ENCODE data around the gene DHRS7B.
A peak's percentile ranks its signal among the peaks of the same experiment; 100 is the strongest.
"Not testable (repeated sequence)": the region's sequence is repeated elsewhere in the genome, so short reads cannot be mapped to it uniquely, and the experiment has no call there.

Gene DHRS7B

DNA sequence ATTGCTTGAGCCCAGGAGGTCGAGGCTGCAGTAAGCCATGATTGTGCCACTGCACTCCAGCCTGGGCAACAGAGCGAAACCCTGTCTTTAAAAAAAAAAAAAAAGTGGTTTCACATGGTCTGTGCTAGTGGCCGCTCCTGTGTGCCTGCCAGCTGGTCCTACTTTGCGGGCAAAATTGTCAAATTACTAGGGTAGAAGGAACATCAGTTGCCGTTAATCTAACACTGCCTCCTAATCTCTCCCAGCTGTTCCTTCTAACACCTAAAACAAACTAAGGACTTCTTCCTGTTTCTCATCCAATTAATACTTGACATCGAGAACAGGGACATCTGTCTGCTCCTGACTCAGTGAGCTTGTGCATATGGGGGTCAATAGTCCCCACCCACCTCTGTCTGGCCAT, 63.3 kb downstream of the DHRS7B start:
- DNase-seq (ENCODE audit: low read depth) = no peak
- TF ChIP-seq, protein P1, sequence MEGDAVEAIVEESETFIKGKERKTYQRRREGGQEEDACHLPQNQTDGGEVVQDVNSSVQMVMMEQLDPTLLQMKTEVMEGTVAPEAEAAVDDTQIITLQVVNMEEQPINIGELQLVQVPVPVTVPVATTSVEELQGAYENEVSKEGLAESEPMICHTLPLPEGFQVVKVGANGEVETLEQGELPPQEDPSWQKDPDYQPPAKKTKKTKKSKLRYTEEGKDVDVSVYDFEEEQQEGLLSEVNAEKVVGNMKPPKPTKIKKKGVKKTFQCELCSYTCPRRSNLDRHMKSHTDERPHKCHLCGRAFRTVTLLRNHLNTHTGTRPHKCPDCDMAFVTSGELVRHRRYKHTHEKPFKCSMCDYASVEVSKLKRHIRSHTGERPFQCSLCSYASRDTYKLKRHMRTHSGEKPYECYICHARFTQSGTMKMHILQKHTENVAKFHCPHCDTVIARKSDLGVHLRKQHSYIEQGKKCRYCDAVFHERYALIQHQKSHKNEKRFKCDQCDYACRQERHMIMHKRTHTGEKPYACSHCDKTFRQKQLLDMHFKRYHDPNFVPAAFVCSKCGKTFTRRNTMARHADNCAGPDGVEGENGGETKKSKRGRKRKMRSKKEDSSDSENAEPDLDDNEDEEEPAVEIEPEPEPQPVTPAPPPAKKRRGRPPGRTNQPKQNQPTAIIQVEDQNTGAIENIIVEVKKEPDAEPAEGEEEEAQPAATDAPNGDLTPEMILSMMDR (IDR thresholded peaks at IDR 0.05; ENCODE audit: insufficient read depth, low read depth, low read length, missing control alignments) = no peak

DNA sequence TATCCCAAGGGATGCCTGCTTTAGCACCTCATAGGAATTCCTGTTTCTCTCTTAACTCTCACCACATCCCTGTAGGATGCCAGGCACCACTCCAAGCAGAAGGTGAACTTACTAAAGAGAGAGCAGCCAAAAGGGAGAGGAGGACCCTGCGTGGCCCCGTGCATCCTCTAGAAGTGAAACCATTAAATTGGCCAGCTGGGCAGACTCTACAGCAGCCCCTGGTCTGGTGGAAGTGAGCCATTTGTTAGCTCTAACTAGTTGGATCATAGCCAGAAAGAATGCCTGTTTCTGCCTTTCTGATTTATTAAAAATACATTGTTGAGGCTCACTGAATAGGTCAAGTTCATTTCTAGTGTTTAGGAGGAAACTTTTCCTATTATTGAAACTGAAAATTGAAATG, 64.9 kb downstream of the DHRS7B start:
- no peak overlapping the region for H3K4me3 ChIP-seq (ENCODE audit: low read length)
- no peak for DNase-seq (ENCODE audit: low read depth)
- TF ChIP-seq, protein P1 (IDR thresholded peaks at IDR 0.05; ENCODE audit: insufficient read depth, low read depth, low read length, missing control alignments) = no peak

More for the DNA sequence above, 63.3 kb downstream of the DHRS7B start:
- no peak overlapping the region for H3K4me3 ChIP-seq (ENCODE audit: low read length)

DNA sequence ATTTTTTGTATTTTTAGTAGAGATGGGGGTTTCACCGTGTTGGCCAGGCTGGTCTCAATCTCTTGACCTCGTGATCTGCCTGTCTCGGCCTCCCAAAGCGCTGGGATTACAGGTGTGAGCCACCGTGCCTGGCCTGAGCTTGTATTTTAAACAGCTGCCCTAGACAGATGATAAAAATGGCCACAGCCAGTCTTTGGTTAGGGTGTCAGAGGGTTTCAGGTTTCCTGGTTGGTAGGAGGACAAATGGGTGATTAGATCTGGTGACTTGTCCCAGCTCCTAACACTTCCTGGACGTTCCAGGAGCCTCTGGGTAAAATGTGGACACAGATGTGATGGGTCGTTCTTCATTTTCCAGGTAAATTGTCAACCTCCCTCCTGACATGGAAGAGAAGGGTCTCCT, 65.7 kb downstream of the DHRS7B start:
- H3K4me3 ChIP-seq (ENCODE audit: low read length); DNase-seq (ENCODE audit: low read depth): not testable (repeated sequence)

DNA sequence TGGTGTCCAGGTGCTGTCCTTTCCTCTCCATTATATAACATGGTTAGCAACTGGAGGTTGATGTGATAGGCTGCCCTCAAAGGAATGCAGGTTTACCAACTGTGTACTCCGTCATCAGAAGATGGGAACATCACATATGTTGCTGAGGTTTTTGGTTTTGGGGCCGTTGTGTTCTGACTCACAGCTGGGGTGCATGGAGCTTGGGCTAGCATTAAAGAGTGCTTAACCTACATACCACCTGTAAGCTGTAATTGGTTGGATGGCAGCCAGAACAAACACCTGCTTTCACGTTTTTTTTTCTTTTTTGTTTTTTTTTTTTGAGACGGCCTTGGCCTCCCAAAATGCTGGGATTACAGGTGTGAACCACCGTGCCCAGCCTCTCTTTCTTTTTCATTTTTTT, 66.3 kb downstream of the DHRS7B start:
- TF ChIP-seq, protein P1 (IDR thresholded peaks at IDR 0.05; ENCODE audit: insufficient read depth, low read depth, low read length, missing control alignments) = no peak
- no peak for DNase-seq (ENCODE audit: low read depth)
- no peak overlapping the region for H3K4me3 ChIP-seq (ENCODE audit: low read length)

DNA sequence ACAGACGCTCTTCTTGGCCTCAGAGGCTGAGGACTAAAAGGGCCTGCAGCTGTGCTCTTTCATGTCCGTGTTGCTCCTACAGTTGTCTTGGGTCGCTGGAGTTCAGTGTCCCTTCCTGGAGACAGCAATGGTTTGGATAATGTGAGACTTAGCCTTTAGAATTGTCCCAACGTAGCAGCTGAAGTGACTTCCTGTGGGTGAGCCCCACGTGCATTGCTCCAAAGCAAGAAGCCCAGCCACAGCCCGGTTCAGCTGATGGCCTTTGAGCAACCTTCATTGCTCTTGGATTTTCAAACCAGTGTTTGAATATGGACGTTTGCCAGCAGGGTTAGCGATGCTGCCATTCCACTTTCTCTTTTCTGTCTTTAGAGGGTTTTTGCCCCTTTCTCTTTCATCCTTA, 67.5 kb downstream of the DHRS7B start:
- DNase-seq (ENCODE audit: low read depth) = no peak
- TF ChIP-seq, protein P1 (IDR thresholded peaks at IDR 0.05; ENCODE audit: insufficient read depth, low read depth, low read length, missing control alignments) = no peak
- no peak overlapping the region for H3K4me3 ChIP-seq (ENCODE audit: low read length)

DNA sequence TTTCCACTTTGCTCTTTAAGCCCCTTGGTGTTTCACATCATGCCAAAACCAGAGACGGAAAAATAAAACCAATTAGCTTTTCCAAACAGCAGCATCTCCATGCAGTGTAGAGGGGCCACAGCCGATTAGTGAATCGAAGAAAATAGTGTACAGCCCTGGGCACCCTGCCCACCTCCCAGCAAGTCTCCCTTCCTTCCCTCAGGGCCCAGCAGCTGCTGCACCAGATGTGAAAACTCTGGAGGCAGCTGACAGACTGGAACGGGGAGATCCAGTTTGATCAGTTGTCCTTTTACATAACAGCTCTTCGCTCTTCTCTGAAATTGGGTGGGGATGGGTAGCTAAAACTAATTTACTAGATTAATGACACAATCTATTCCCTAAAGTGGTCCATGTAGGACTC, 67.9 kb downstream of the DHRS7B start:
- no peak overlapping the region for H3K4me3 ChIP-seq (ENCODE audit: low read length)
- TF ChIP-seq, protein P1 (IDR thresholded peaks at IDR 0.05; ENCODE audit: insufficient read depth, low read depth, low read length, missing control alignments) = no peak
- peak; percentile 59 for DNase-seq (ENCODE audit: low read depth)

DNA sequence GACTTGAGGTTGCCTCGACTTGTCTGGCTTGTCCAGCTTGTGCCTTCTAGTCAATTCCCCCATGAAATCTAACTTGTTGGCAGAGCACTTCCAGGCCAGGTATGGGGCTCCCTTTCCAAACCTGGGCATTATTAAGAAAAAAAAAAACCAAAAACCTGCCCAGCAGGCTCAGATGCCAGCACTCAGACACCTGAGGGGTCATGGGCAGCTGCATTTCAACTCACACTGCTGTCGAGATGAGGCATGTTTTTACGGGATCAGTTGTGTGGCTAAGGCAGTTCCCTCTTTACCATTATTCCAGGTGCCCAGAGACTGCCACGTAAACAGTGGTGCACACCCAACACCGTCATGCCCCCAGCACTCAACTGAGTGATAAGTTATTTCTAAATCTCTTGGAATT, 69.4 kb downstream of the DHRS7B start:
- DNase-seq (ENCODE audit: low read depth) = peak; percentile 60
- no peak overlapping the region for H3K4me3 ChIP-seq (ENCODE audit: low read length)
- TF ChIP-seq, protein P1 (IDR thresholded peaks at IDR 0.05; ENCODE audit: insufficient read depth, low read depth, low read length, missing control alignments) = no peak

DNA sequence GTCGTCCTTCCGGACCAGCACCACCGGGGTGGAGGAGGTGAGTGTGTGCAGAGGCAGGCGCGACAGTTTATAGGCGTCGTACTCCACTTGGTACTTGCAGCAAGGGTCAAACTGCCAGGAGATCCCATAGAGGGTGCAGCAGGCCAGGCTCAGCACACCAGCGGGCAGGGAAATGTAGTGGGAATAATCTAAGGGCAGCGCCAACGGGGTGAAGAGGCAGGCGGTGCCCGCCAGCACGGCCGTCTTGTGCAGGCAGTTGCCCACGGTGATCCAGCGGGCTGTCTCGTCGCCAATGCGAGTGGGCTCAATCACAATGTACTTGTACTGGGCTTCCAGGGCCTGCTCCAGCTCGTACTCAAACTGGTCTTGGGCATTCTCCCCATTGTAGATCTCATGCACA, 71.6 kb downstream of the DHRS7B start:
- TF ChIP-seq, protein P1 (IDR thresholded peaks at IDR 0.05; ENCODE audit: insufficient read depth, low read depth, low read length, missing control alignments) = no peak
- DNase-seq (ENCODE audit: low read depth) = no peak
- H3K4me3 ChIP-seq (ENCODE audit: low read length) = no peak overlapping the region

All from epithelial cell of esophagus (primary cell).